H1 (cell line): Measurements from ENCODE around the gene TMEM145. TPM values are rescaled to one million over a fixed set of nuclear protein-coding genes. Genes with fewer than 3 reads are reported as not detected.

Experiments used
- CTCF ChIA-PET: fragments of 300-600 bp; sonication (Branson Sonifier 250); formaldehyde crosslinking; loops from one replicate; lab custom pipeline; 2021; ENCODE audit not compliant: partially characterized antibody; lab: Charles Lee
- POLR2A ChIA-PET: fragments of 300-600 bp; sonication (Branson Sonifier 250); formaldehyde crosslinking; loops from one replicate; lab custom pipeline; 2021; ENCODE audit warnings: inconsistent platforms; ENCODE audit not compliant: partially characterized antibody; lab: Charles Lee
- DNase-seq, 2 experiments: peaks; one replicate each; pipeline versions ENCODE4 v3.0.0 to v3.0.0-alpha.2; 2010 to 2022; ENCODE audit warnings: low spot score in 2 of 2, low read depth in 1 of 2, mixed read lengths in 1 of 2
- FAIRE-seq: peaks from 2 replicates; lab custom pipeline; 2011; peaks lifted over from hg19 to GRCh38; lab: Jason Lieb, UNC
- H2AFZ ChIP-seq: 2 replicates; pipeline ENCODE4 v1.8.1; 2012; ENCODE audit warnings: low read length, inconsistent platforms
- H2AK5ac ChIP-seq: 2 replicates; pipeline ENCODE4 v1.6.1; 2013; ENCODE audit warnings: low read depth, low read length
- H2BK120ac ChIP-seq: replicated peaks from 2 replicates; pipeline ENCODE3; 2013; ENCODE audit warnings: low read depth, low read length, inconsistent platforms
- H2BK12ac ChIP-seq: 2 replicates; pipeline ENCODE4 v1.6.1; 2013; ENCODE audit warnings: low read depth, low read length
- H2BK15ac ChIP-seq: 2 replicates; pipeline ENCODE4 v1.6.1; 2013; ENCODE audit warnings: low read length
- H2BK20ac ChIP-seq: 2 replicates; pipeline ENCODE4 v1.6.1; 2013; ENCODE audit warnings: low read length
- H2BK5ac ChIP-seq: 2 replicates; pipeline ENCODE4 v1.6.1; 2013; ENCODE audit warnings: low read depth, low read length
- H3K14ac ChIP-seq: 2 replicates; pipeline ENCODE4 v1.6.1; 2013; ENCODE audit warnings: inconsistent platforms; ENCODE audit not compliant: insufficient read length
- H3K18ac ChIP-seq: 2 replicates; pipeline ENCODE4 v1.6.1; 2013; ENCODE audit warnings: low read length; ENCODE audit errors: extremely low read depth
- H3K23ac ChIP-seq: 2 replicates; pipeline ENCODE4 v1.6.1; 2013; ENCODE audit warnings: inconsistent platforms; ENCODE audit not compliant: insufficient read length
- H3K23me2 ChIP-seq: 2 replicates; pipeline ENCODE4 v1.6.1; 2013; ENCODE audit warnings: low read depth, low read length
- H3K27ac ChIP-seq: 2 replicates; pipeline ENCODE4 v1.6.1; 2011; ENCODE audit warnings: low read depth, low read length, inconsistent platforms
- H3K27me3 ChIP-seq, 4 experiments: replicated peaks in 1 of 4; 1 replicate in 1 of 4; 2 replicates in 3 of 4; pipeline versions ENCODE4 v1.6.1 to v1.8.1; 2011 to 2013; ENCODE audit warnings: low read length in 3 of 4, mild to moderate bottlenecking in 3 of 4, inconsistent platforms in 2 of 4, mixed read lengths in 2 of 4, moderate library complexity in 1 of 4; ENCODE audit not compliant: control insufficient read depth in 3 of 4, insufficient read depth in 3 of 4; ENCODE audit errors: extremely low read depth in 1 of 4
- H3K36me3 ChIP-seq, 4 experiments: 2 replicates each; pipeline versions ENCODE4 v1.6.1 to v1.8.1; 2011 to 2013; ENCODE audit warnings: mild to moderate bottlenecking in 4 of 4, low read length in 3 of 4, moderate library complexity in 2 of 4, control low read depth in 1 of 4, inconsistent platforms in 1 of 4; ENCODE audit not compliant: insufficient read depth in 4 of 4, control insufficient read depth in 2 of 4
- H3K4ac ChIP-seq: replicated peaks from 2 replicates; pipeline ENCODE3; 2013; ENCODE audit warnings: low read length, low read depth, mixed read lengths, inconsistent platforms; ENCODE audit not compliant: insufficient read length
- H3K4me1 ChIP-seq, 4 experiments: replicated peaks in 1 of 4; 1 replicate in 1 of 4; 2 replicates in 3 of 4; pipeline versions ENCODE4 v1.6.1 to v1.8.1; 2011 to 2013; ENCODE audit warnings: low read length in 3 of 4, inconsistent platforms in 2 of 4, mixed read lengths in 1 of 4; ENCODE audit not compliant: insufficient read depth in 4 of 4, control insufficient read depth in 3 of 4
- H3K4me2 ChIP-seq, 2 experiments: 2 replicates each; pipeline versions ENCODE4 v1.6.1 to v1.8.1; 2011 to 2013; ENCODE audit warnings: low read depth in 2 of 2, low read length in 2 of 2, control low read depth in 1 of 2, inconsistent platforms in 1 of 2, mild to moderate bottlenecking in 1 of 2; ENCODE audit not compliant: insufficient read depth in 1 of 2
- H3K4me3 ChIP-seq, 4 experiments: fragments of 200-600, 300-600 bp in 1 of 4; sonication (generic), shearing (Covaris generic), sonication (Bioruptor Twin) in 1 of 4; 2 replicates each; pipeline versions ENCODE4 v1.5.1 to v1.8.1; 2011 to 2016; ENCODE audit warnings: low read length in 4 of 4, low read depth in 3 of 4, control low read depth in 2 of 4, inconsistent platforms in 2 of 4, mild to moderate bottlenecking in 2 of 4, mixed read lengths in 1 of 4, moderate library complexity in 1 of 4; ENCODE audit not compliant: insufficient read depth in 2 of 4; ENCODE audit errors: extremely low read depth in 1 of 4
- H3K56ac ChIP-seq: replicated peaks from 2 replicates; pipeline ENCODE3; 2013; ENCODE audit warnings: low read depth, mild to moderate bottlenecking, mixed read lengths, low read length, inconsistent platforms; ENCODE audit not compliant: insufficient read length
- H3K79me1 ChIP-seq: 2 replicates; pipeline ENCODE4 v1.6.1; 2013; ENCODE audit warnings: low read depth, low read length, control low read depth
- H3K79me2 ChIP-seq, 2 experiments: 2 replicates each; pipeline versions ENCODE4 v1.6.1 to v1.8.1; 2012 to 2013; ENCODE audit warnings: low read length in 2 of 2, mild to moderate bottlenecking in 2 of 2, inconsistent platforms in 1 of 2; ENCODE audit not compliant: insufficient read depth in 2 of 2, control insufficient read depth in 1 of 2
- H3K9ac ChIP-seq, 4 experiments: replicated peaks in 1 of 4; 1 replicate in 1 of 4; 2 replicates in 3 of 4; pipeline versions ENCODE4 v1.6.1 to v1.8.1; 2011 to 2013; ENCODE audit warnings: low read depth in 3 of 4, low read length in 3 of 4, control low read depth in 2 of 4, mild to moderate bottlenecking in 2 of 4, moderate library complexity in 2 of 4, inconsistent platforms in 1 of 4; ENCODE audit errors: extremely low read depth in 1 of 4
- H3K9me3 ChIP-seq, 2 experiments: 2 replicates each; pipeline versions ENCODE4 v1.6.1 to v1.8.1; 2012 to 2013; ENCODE audit warnings: mild to moderate bottlenecking in 2 of 2, moderate library complexity in 2 of 2, control low read depth in 1 of 2, inconsistent platforms in 1 of 2, low read depth in 1 of 2, low read length in 1 of 2, mixed read lengths in 1 of 2; ENCODE audit not compliant: insufficient read depth in 2 of 2
- H4K20me1 ChIP-seq, 2 experiments: replicated peaks in 1 of 2; 2 replicates each; pipeline versions ENCODE3 to v1.8.1; 2011 to 2013; ENCODE audit warnings: inconsistent platforms in 2 of 2, low read length in 2 of 2, mild to moderate bottlenecking in 1 of 2; ENCODE audit not compliant: insufficient read depth in 2 of 2, control insufficient read depth in 1 of 2
- H4K5ac ChIP-seq: 2 replicates; pipeline ENCODE4 v1.6.1; 2013; ENCODE audit warnings: low read length, low read depth, mixed read lengths, inconsistent platforms; ENCODE audit not compliant: insufficient read length
- H4K8ac ChIP-seq: 2 replicates; pipeline ENCODE4 v1.8.0; 2013; ENCODE audit warnings: mild to moderate bottlenecking, moderate library complexity, low read length, inconsistent platforms; ENCODE audit not compliant: insufficient read depth; ENCODE audit errors: extremely low read depth
- H4K91ac ChIP-seq: replicated peaks from 2 replicates; pipeline ENCODE3; 2013; ENCODE audit warnings: low read length, mixed read lengths, inconsistent platforms; ENCODE audit not compliant: insufficient read length
- BACH1 ChIP-seq: IDR thresholded peaks from 2 replicates; pipeline ENCODE4 v1.6.1; 2012; ENCODE audit warnings: low read length, improper control_type of control experiment
- CBX8 ChIP-seq: fragments of 300-800, 300-1000 bp; sonication (generic); IDR thresholded peaks from 2 replicates; pipeline ENCODE4 v1.7.1; 2016; ENCODE audit warnings: low read depth, low read length, borderline replicate concordance
- EZH2 ChIP-seq: fragments of 200-600 bp; sonication (generic); IDR thresholded peaks from 2 replicates; pipeline ENCODE4 v1.7.1; 2012; ENCODE audit warnings: low read depth, mild to moderate bottlenecking, moderate library complexity, low read length, inconsistent platforms; ENCODE audit not compliant: severe bottlenecking
- GTF2F1 ChIP-seq: IDR thresholded peaks from 2 replicates; pipeline ENCODE4 v1.6.1; 2012; ENCODE audit warnings: low read depth, low read length, improper control_type of control experiment, borderline replicate concordance
- KDM1A ChIP-seq: fragments of 200-600, 300-600 bp; sonication (generic); IDR thresholded peaks from 2 replicates; pipeline ENCODE4 v1.7.1; 2016; ENCODE audit warnings: mild to moderate bottlenecking, low read length, borderline replicate concordance
- KDM5A ChIP-seq: fragments of 200-600 bp; IDR thresholded peaks from 2 replicates; pipeline ENCODE4 v1.7.1; 2012; ENCODE audit warnings: mild to moderate bottlenecking, low read length, inconsistent platforms, mixed read lengths
- NANOG ChIP-seq: IDR thresholded peaks from 2 replicates; pipeline ENCODE4 v1.6.1; 2011; ENCODE audit warnings: low read length, low read depth, mild to moderate bottlenecking, inconsistent platforms; ENCODE audit not compliant: insufficient read depth, poor library complexity, severe bottlenecking
- RFX5 ChIP-seq: IDR thresholded peaks from 2 replicates; pipeline ENCODE4 v1.6.1; 2011; ENCODE audit warnings: low read depth, low read length, improper control_type of control experiment, borderline replicate concordance
- SP2 ChIP-seq: IDR thresholded peaks from 2 replicates; pipeline ENCODE4 v1.6.1; 2012; ENCODE audit warnings: mild to moderate bottlenecking, low read length, inconsistent platforms
- TAF1 ChIP-seq: IDR thresholded peaks from 2 replicates; pipeline ENCODE4 v1.6.1; 2011; ENCODE audit warnings: mild to moderate bottlenecking, low read depth, low read length
- ZNF274 ChIP-seq: IDR thresholded peaks from 2 replicates; pipeline ENCODE4 v1.7.0; 2012; ENCODE audit warnings: low read length, borderline replicate concordance; ENCODE audit errors: extremely low read depth
- WGBS, 2 experiments: shearing (Covaris generic) in 1 of 2; methylation state at CpG; one replicate each; pipeline versions ENCODE4 v1.1.6 to v1.1.7; 2013 to 2015; ENCODE audit warnings: low lambda C conversion rate in 2 of 2, mixed read lengths in 2 of 2, inconsistent platforms in 1 of 2, low coverage in 1 of 2, missing lambda C conversion rate in 1 of 2; ENCODE audit not compliant: insufficient replicate concordance in 2 of 2, insufficient coverage in 1 of 2, insufficient read length in 1 of 2; ENCODE audit errors: extremely low coverage in 1 of 2, missing lambda C conversion rate in 1 of 2; 5-methylcytosine and 5-hydroxymethylcytosine counted together
- polyA plus RNA-seq, 7 experiments: library from polyadenylated mRNA; depleted of rRNA in 3 of 7; stranded (reverse) in 5 of 7; unstranded in 2 of 7; fragments of >200 nt in 5 of 7; fragments of 200-250 nt in 2 of 7; gene quantifications; 1 replicate in 5 of 7; 2 replicates in 1 of 7; 4 replicates in 1 of 7; pipeline versions ENCODE4 v1.2.1 to v1.2.3, GENCODE V29; 2011 to 2013; ENCODE audit warnings: missing spikeins in 2 of 7, mixed read lengths in 2 of 7
- total RNA-seq: library from RNA; stranded (reverse); fragmentation: NEBNext Ultra II Directional; extraction: Animal tissue kit (Norgen Biotek cat#: 25700); gene quantifications from 2 replicates; pipeline ENCODE4 v1.2.1, GENCODE V29; 2021

Gene TMEM145
- total and polyA plus RNA-seq, 2 of the 8 experiments (the other 6 are each of a cell fraction or from before 2014, with no cell fraction given), result 2.3 to 4.7 TPM

DNA sequence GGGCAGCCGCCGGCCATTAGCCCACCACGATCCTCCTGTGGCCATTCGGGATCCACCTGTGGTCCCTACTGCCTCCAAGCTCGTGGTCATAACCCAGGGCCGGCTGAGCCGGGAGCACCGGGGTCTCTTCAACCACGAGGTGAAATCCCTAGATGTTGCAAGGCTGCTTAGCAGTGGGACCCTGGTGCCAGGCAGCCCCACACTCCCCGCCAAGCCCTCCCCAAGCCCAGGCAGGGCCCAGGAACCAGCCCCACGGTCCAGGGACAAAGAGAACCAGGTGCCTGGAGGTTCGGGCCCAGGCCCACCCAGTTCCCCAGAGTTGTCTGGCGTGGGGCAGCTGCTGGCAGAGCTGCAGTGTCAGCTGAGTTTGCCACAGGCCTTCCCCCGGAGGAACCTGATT lies 3.4 kb upstream of the TMEM145 start:
- Histone ChIP-seq H3K36me3 (no peaks in the 10 kb centered on the region), H3K23ac (no peak overlapping the region), H3K4ac (no peak overlapping the region), H3K23me2 (peaks cover 6% of the 10 kb centered on the region; the same call in 1 of the 2 replicates), H2BK20ac (no peak overlapping the region), H3K27ac (no peak overlapping the region), H4K5ac (no peak overlapping the region), H3K18ac (no peak overlapping the region), H4K8ac (no peak overlapping the region), H3K79me2 (no peaks in the 10 kb centered on the region), H2BK120ac (no peak overlapping the region), H3K79me1 (no peaks in the 10 kb centered on the region), H2AK5ac (no peak overlapping the region), H4K91ac (no peak overlapping the region), H3K14ac (no peak overlapping the region), H2BK15ac (0 out of 2 replicates have a peak overlapping the region, but pooled peaks have one; percentile 53), H3K4me2 (no peak overlapping the region), H3K56ac (no peak overlapping the region), H3K27me3 (peaks cover 0 to 15% (median 8%) of the 10 kb centered on the region in 4 experiments; a peak in 5 of 7 replicates), H3K4me3 (no peak overlapping the region), H2BK5ac (no peak overlapping the region), H2BK12ac (no peak overlapping the region), H3K9ac (no peak overlapping the region), H4K20me1 (no peaks in the 10 kb centered on the region), H2AFZ (no peak overlapping the region), H3K4me1 (peaks cover 0 to 8% (median 2%) of the 10 kb centered on the region in 4 experiments; a peak in 1 of 7 replicates), H3K9me3 (no peaks in the 10 kb centered on the region)
- TF ChIP-seq BACH1 (no peak), RFX5 (no peak), CBX8 (no peak), KDM5A (no peak), KDM1A (no peak), GTF2F1 (no peak), SP2 (no peak), ZNF274 (no peak), TAF1 (no peak), EZH2 (no peak), NANOG (no peak)
- 94% methylated on average over 14 of the region's 14 CpGs; no CpG with 5 or more reads in 1 of the 2 experiments for WGBS, 2 experiments
- POLR2A ChIA-PET, result interaction anchor here (0.7 to 1.7 kb wide), 2 partner anchors 20 to 27 kb away, joined by 3 read pairs; no protein-coding TSS in a partner anchor
- DNase-seq (no peak), FAIRE-seq (no peak)
- CTCF ChIA-PET, result interaction anchor here (3.8 kb wide), 1 partner anchor 15 kb away, joined by 21 read pairs; no protein-coding TSS in a partner anchor
